HT1080 (cell line): ENCODE measurements around the gene UBALD2. TPM values are rescaled to one million over a fixed set of nuclear protein-coding genes. Genes with fewer than 3 reads are reported as not detected.
"Not testable (repeated sequence)": the region's sequence is repeated elsewhere in the genome, so short reads cannot be mapped to it uniquely, and the experiment has no call there.

Experiments
- DNase-seq: peaks from one replicate; pipeline ENCODE4 v3.0.0-alpha.2; 2015; ENCODE audit warnings: low read depth
- total RNA-seq: library from RNA; depleted of rRNA; stranded (reverse); fragments of >200 nt; shearing (Covaris generic); gene quantifications from 2 replicates; pipeline ENCODE4 v1.2.3, GENCODE V29; 2014

Gene UBALD2
- total RNA-seq, 1 experiment from 2014 or later: 65.9 TPM

GRCh38 chr17:76244721-76245120, 20.4 kb upstream of the UBALD2 start:
- not testable (repeated sequence) for DNase-seq

- no peak for DNase-seq
These were observed 18.8 kb upstream of the UBALD2 start for GRCh38 chr17:76246080-76247066.

- DNase-seq: no peak
These were observed 17.8 kb upstream of the UBALD2 start for GRCh38 chr17:76247304-76247703.

GRCh38 chr17:76248013-76248782, 16.9 kb upstream of the UBALD2 start:
- DNase-seq: no peak

GRCh38 chr17:76250141-76250540, 15.0 kb upstream of the UBALD2 start:
- no peak for DNase-seq

GRCh38 chr17:76251478-76252039, 13.6 kb upstream of the UBALD2 start:
- no peak for DNase-seq

- DNase-seq: peak; percentile 82
These were observed 12.9 kb upstream of the UBALD2 start for GRCh38 chr17:76252040-76252954.

- not testable (repeated sequence) for DNase-seq
These were observed 12.0 kb upstream of the UBALD2 start for GRCh38 chr17:76252967-76253766.

GRCh38 chr17:76253841-76254240, 11.3 kb upstream of the UBALD2 start:
- DNase-seq: no peak

GRCh38 chr17:76254275-76254674, 10.9 kb upstream of the UBALD2 start:
- DNase-seq: no peak

GRCh38 chr17:76255801-76256429, 9.2 kb upstream of the UBALD2 start:
- no peak for DNase-seq

GRCh38 chr17:76256430-76257050, 8.6 kb upstream of the UBALD2 start:
- not testable (repeated sequence) for DNase-seq

GRCh38 chr17:76260220-76260619, 4.9 kb upstream of the UBALD2 start:
- DNase-seq: no peak

GRCh38 chr17:76260669-76261068, 4.5 kb upstream of the UBALD2 start:
- no peak for DNase-seq

- peak; percentile 69 for DNase-seq
These were observed 3.5 kb upstream of the UBALD2 start for GRCh38 chr17:76261421-76262215.

GRCh38 chr17:76262732-76263344, 2.3 kb upstream of the UBALD2 start:
- no peak for DNase-seq

- DNase-seq: no peak
These were observed 1.3 kb upstream of the UBALD2 start for GRCh38 chr17:76263896-76264295.

GRCh38 chr17:76264425-76264754, 758 bp upstream of the UBALD2 start:
- no peak for DNase-seq
